ENCODE measurements around the gene DNAJC10.

DNAJC10 gene

DNA sequence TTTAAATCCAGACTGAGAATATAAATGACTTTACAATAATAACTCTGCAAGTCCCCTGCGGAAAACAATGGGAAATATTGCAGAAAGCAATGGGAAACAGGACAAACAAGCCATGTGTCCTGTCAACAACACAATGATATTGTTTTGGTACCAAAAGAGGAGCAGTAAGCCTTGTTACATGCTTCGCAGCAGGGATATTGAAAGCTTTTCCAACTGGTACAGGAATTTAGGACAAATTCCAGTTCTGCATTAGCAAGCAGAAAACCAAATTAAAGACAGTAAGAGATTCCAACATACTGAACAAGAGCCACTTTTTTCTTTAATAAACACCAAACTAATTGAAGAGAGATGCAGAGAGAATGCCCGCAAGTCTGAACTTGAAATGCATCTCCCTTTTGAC lies 120.4 kb downstream of the DNAJC10 start:
- no peak for DNase-seq (ENCODE audit: low read depth)

Measured in iris pigment epithelial cell (primary cell).